Hematopoietic multipotent progenitor cell treated with erythropoietin and hydrocortisone succinate and interleukin-3 and kit ligand, for 6 days (in vitro differentiated cells): ENCODE results near the gene IFNW1.
"Not testable (repeated sequence)": the region's sequence is repeated elsewhere in the genome, so short reads cannot be mapped to it uniquely, and the experiment has no call there.

Experiments used
- DNase-seq: peaks from one replicate; pipeline ENCODE4 v3.0.0-alpha.2; 2015

IFNW1 gene

DNA sequence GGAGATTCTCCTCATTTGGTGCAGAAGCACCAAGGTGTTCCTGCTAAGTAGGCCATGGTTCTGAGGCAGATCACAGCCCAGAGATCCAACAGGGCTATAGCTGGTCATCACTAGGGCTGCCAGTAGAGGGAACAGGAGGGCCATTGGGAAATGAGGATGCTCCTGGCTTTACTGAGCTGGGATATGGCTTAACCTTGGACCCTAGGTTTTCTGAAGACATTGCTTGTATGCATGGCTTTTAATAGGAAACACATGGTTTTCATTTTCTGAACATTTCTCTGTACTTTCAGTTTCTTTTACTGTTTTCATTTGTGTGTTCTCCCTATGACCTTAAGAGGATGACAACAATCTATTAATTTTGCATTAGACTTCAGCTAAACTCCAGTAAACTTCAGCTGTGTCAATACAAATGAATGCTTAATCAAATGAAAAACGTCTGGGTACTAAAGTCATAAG lies at the start of gene IFNW1:
IFNW1 (minus strand) TSS at position 406 of the 456 bp plus-strand sequence; CDS start at position 144, 262 bp downstream.
- DNase-seq = no peak

DNA sequence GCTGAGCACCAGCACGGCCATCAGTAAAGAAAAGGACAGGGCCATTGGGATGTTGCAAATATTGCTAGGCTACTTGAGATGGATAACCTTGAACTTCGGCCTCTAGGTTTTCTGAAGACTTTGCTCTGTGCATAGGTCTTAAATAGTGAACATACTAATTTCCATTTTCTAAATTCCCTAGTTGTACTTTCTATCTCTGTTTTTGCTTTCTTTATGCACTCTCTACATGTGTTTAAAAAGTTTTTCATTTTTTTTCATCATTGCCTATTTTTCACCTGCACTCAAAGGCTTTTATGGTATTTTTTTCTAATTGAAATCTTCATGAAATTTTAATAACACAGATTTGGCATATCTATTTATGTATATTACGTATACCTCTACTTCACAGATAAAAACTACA lies 45.9 kb upstream of the IFNW1 start, which contains the start of gene IFNA4:
IFNA4 (minus strand) TSS at position 101 of the 400 bp plus-strand sequence; CDS start at position 45, 56 bp downstream.
- DNase-seq = not testable (repeated sequence)

DNA sequence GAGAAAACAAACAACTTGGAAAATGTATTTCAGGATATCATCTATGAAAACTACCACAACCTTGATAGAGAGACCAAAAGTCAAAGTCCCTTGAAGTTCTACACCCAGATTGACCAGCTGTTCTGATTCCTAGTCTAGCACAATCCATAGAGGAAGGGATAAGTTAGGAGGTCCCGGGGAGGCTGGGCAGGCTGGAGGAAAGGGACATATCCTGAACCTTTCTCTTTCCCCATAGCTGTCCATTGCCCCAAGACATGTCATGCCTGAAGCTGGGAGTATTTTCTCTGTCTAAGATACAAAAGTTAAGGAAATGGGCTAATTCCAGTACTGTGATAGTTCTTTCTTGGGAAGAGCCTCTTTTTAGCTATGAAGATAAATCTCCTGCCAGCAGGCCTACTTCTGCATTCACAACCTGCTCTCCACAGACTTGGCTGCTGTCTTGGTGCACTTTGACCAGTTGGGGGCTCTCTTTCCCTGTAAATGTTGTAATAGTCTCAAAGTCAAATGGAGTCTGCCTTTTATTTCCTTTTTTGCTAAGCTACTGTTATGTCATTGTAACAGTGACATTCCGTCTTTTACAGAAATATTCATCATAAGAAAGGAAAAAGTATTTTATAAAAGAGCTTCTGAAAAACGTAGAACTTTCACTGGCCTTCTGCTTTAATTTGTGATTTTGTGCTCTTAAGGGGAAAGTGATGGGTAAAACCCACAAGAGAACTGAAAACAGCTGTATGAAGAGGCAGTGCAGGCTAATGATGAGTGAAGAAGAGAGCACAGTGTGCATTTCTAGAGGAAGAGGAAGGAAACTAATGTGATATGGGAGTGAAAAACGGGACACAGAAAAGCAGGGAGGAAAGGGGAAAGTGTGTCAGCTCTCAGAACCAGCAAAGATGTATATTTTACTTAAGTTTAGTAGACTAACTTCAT lies 41.4 kb upstream of the IFNW1 start:
- DNase-seq = peak; percentile 62

DNA sequence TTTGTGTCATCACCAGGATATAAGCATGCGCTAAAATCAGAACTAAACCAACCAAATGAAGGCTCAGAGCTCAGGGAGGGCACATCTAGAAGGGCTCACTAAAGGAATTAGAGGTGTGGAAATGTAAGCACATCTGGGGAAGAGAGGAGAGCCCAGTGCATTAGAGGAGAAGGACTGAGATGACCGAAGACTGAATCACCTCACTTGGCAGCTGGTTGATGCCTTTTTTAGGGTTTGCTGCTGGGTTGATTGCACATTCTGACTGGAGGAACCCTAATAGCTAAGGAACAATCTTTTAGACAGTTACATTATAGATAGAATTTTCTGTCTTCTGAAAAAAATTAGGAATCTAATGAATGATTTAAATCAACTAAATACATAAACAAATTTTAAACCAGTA lies 33.0 kb upstream of the IFNW1 start:
- DNase-seq = no peak

DNA sequence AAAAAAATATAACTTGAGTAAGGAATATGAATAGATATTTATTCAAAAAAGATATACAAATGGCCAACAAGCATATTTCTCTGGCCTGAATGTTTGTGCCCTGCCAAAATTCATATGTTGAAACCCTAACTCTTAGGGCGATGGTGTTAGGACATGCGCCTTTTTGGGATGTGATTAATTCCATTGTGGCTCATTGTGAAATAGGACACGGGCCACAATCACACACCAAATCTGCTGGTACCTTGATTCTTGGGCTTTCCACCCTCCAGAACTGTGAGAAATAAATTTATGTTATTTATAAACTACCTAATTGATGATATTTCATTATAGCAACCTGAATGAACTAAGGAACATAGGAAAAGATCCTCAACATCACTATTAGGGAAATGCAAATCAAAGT lies 30.5 kb upstream of the IFNW1 start:
- DNase-seq = no peak

DNA sequence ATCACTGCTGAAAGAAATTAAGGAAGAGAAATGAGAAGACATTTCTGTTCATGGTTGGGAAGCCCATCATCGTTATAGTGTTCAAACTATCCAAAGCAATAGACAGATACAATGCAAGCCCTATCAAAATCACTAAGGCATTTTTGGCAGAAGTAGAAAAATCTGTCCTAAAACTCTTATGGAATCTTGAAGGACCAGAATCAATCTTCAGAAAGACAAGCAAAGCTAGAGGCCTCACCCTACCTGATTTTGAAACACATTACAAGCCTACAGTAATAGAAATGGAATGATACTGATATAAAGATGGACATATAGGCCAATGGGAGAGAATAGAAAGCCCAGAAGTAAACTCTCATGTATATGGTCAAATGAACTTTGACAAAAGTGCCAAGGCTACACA lies 29.7 kb upstream of the IFNW1 start:
- no peak for DNase-seq

DNA sequence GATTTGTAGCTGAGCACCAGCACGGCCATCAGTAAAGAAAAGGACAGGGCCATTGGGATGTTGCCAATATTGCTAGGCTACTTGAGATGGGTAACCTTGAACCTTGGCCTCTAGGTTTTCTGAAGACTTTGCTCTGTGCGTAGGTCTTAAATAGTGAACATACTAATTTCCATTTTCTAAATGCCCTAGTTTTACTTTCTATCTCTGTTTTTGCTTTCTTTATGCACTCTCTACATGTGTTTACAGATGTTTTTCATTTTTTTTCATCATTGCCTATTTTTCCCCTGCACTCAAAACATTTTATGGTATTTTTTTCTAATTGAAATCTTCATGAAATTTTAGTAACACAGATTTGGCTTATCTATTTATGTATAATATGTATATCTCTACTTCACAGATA lies 24.9 kb upstream of the IFNW1 start, which contains the start of gene IFNA21:
IFNA21 (minus strand) TSS at position 101 of the 400 bp plus-strand sequence; CDS start at position 53, 48 bp downstream.
- DNase-seq = not testable (repeated sequence)

DNA sequence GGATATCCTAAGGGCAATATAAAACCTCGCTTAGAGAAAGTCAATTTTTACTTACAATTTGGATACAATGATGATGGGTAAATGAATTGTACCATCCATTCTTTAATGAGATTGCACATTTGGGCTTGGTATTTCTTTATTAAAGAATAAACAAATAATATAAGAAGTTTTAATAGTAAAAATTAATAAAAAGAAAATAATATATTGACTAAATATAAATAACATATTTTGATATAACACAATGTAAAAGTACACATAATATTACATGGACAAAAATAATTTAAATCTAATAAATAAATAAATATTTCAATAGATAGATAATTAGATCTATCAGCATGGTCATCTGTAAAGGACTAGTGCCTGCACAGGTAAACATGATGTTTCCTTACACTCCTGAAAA lies 23.9 kb upstream of the IFNW1 start:
- DNase-seq = no peak

DNA sequence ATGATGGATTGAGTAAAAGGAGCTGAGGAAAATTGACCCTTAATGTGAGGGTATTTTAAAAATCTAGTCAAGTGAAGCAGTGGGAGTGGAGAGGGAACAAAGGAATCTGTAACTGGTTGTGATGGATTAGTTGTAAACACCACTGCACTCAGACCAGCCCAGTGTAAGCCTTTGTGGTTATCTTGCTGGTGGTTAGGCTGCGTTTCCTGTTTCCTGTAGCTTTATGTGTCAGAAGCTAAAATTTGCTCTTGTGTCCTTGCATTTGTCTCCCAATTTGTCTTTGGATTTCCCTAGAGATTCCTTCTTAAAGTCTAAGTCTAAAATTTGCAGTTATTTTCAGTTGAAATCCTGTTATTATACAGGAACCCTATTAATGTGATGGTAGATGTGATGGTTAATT lies 18.5 kb upstream of the IFNW1 start:
- DNase-seq = peak; percentile 64

DNA sequence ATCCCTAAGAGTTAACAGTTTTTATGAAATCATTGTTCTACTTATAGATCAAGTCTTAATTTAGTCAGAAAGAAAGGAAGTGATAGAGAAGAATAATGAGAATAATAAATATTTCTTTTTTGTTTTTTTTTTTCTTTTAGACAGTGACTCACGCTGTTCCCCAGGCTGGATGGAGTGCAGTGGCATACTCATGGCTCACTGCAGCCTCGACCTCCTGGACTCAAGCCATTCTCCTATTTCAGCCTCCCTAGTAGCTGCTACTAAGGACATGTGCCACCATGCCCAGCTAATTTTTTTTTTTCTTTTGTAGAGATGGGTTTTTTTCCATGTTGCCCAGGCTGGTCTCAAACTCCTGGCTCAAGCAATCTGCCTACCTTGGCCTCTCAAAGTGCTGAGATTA lies 13.9 kb upstream of the IFNW1 start:
- DNase-seq = no peak

DNA sequence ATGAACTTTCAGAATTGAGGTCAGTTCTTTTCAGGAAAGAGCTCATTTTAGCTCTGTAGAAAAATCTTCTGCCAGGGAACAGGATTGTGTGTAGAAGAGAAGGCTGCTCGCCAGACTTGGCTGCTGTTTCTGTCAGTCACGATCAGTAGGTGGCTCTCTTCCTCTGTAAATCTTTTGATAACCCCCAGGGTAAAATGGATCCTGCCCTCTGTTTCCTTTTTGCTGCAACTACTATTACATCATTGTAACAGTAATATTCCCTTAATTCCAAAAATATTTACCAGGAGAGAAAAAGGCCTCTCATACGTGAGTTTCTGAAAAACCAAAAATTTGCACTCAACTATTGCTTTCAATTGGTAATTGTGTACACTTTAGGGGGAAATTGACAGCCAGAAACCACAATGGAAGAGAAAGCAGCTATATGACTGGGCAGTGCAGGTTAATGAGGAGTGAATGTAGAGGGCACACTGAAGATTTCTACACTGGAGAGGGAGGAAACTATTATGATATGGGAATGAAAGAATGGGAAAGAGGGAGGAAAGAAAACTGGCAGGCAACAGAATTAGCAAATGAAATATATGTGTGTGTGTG lies 12.5 kb upstream of the IFNW1 start:
- DNase-seq = peak; percentile 78

DNA sequence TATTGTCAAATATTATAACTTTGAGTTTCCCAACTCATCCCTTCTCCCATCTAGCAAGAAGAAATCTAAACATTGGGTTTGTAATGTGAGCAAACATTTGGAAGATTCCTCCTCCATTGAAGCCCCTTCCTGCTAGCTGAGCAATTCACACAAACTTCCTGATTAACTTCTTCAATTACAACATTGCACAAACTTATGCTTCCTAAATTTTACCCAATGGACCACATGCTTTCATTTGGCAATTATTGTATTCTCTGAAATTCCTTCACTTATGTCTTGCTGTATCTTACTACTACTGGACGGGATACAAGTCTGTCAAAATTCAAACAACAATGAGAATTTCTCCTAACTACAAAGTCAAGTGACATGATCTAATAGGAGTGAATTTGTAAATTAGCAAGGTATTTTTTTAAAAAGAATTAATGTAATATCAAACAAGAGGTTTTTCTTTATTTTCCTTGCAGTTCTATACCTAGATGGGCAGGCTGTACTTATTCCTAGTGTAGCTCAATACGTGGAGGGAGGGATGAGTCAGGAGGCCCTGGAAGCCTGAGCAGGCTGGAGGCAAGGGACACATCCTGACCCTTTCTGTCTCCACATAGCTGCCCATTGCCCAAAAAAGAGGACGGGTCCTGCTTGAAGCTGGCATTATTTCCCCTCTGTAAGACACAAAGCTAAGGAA lies 11.8 kb upstream of the IFNW1 start:
- no peak for DNase-seq

DNA sequence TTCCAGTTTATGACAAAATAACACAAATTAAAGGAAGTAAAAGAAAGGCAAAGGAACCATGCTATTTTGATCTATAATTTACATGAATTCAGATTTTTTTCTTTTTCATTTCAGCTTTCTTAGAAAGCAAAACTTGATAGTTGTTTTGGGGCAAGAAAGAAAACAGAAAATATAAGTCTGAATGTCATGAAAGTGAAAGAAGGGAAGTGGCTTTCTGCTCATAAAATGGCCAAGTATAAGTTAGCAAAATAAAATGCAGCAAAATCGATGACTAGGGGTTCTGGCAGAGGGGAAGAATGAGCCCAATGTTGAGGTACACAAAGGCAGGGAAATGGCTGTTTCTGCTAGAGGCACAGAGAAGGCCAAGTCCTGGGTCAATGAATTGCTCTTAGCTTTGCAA lies 3.0 kb upstream of the IFNW1 start:
- DNase-seq = no peak

DNA sequence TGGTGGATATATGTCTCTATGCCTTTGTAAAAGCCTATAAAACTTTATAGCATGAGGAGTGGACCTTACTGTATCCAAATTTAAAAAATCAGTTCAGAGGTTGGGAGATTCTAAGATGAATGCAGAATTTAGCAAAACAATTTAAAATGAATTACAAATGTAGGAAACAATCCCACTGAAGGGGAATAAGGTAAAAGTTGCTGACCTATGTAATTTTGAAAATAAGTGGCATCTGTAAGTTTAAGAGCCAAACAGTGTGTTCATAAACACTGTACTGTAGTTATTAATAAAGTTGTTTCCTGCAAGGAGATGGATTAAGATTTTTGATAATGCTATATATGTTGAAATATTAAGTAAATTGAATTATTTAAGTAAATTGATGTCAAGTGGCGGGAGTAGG lies 4.6 kb downstream of the IFNW1 start:
- no peak for DNase-seq

DNA sequence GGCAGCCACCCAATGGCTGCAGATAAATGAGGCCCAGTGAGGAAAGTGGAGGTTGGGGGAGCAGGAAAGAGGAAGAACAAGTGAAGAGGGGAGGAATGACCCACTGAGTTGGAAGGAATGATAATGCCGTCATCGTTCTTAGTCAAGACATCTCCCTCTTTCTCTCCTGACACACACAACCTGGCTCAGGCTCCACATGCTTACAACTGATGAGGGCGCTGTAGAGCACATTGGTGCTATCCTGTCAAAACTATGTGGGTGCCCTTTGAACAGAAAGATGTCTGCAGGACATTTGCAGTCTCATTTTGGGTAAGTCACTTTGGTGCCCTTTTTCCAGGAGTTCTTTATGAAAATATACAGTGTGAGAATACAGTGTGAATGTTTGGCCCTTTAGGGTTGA lies 5.9 kb downstream of the IFNW1 start:
- DNase-seq = no peak

DNA sequence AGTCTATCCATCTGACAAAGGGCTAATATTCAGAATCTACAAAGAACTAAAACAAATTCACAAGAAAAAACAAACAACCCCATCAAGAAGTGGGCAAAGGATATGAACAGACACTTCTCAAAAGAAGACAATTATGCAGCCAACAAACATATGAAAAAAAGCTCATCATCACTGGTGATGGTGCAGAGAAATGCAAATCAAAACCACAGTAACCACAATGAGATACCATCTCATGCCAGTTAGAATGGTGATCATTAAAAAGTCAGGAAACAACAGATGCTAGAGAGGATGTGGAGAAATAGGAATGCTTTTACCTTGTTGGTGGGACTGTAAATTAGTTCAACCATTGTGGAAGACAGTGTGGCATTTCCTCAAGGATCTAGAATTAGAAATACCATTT lies 13.4 kb downstream of the IFNW1 start:
- DNase-seq = peak; percentile 10

DNA sequence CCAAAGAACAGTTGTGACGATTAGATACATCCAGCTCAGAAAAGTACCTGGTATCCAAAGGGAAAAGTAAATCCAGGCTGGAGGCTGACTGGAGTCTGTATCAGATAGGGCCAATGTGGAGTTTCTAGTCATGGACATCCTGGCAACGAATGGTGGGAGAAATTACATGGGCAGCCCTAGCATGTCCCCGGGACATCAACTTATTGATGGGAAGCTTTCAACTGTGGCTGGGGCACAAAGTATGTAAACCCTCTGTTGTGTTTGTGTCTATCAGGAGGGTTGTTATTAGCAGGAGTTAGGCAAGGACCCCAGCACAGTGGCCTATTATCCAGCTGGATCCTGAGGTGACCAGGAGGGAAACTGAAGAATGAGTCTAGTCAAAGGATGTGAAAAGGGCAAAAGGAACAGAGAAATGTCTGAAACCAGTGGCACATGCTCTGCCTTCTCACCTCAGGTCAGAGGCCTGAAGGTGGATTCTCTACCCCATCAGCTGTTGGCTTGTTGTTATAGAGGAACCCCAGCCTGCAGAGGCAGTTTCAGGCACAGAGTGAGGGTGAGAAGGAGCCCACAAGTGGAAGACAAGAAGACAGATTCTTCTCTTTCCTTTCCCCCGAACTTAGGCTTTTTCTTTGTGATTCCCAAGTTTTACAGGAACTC lies 19.9 kb downstream of the IFNW1 start:
- no peak for DNase-seq

DNA sequence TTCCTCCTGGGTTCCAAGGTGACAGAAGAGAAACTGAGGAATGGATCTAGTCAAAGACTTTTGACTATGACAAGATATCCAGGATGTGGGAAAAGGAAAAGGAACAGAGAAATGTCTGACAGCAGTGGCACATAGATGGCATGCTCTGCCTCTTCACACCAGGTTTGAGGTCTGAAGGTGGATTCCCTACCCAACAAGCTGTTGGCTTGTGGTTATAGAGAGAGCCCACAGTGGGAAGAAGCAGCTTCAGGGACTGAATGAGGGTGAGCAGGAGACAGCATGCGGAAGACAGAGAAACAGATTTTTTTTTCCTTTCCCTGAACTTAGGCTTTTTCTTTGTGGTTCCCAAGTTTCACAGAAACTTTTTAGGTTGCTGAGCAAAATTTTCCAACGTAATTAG lies 20.6 kb downstream of the IFNW1 start:
- DNase-seq = no peak

DNA sequence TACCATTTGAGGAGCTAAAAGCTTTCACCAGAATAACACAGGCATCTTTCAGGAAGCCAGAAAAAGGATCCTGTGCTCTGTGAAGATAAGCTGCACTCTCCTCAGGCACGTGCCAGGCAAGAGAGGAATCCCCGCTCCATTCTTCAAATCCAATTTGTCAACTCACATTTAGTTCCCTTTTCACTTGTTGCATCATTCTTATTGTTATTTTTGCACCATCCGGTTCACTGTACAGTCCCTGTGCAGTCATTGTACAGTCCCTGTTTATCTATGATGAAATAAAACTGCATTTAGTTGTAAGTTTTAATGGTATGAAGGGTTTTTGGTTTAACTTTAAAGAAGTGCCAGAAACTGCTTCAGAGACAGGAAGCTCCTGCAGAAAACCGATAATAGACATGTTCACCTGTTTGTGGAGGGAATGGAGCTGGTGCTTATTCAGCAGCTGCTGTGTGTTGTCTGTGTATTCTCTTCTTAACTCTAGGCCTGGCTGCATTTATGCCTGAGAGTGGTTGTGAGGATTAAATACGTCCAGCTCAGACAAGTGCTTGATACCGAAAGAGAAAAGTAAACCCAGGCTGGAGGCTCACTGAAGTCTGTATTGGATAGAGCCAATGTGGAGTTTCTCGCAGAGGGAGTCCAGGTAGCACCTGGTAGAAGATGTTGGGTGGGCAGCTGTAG lies 22.4 kb downstream of the IFNW1 start:
- DNase-seq = peak; percentile 77

DNA sequence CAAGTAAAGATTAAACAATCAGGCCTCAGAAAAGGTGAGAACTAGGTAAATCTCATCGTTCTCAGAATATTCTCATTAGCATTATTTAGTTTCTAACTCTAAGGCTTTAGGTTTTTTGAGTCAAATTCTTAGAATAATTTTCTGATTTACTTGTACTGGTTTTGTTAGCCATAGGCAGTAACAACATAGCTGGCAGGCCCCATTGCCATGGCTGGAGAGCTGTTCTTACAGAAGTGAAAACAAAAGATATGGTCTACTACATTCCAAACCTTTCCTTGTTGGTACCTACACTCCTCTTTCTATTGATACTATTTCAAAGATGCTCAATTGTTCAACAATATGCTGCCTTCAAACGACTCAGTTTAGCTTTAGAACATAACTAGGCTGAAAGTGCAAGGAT lies 27.3 kb downstream of the IFNW1 start:
- DNase-seq = no peak

DNA sequence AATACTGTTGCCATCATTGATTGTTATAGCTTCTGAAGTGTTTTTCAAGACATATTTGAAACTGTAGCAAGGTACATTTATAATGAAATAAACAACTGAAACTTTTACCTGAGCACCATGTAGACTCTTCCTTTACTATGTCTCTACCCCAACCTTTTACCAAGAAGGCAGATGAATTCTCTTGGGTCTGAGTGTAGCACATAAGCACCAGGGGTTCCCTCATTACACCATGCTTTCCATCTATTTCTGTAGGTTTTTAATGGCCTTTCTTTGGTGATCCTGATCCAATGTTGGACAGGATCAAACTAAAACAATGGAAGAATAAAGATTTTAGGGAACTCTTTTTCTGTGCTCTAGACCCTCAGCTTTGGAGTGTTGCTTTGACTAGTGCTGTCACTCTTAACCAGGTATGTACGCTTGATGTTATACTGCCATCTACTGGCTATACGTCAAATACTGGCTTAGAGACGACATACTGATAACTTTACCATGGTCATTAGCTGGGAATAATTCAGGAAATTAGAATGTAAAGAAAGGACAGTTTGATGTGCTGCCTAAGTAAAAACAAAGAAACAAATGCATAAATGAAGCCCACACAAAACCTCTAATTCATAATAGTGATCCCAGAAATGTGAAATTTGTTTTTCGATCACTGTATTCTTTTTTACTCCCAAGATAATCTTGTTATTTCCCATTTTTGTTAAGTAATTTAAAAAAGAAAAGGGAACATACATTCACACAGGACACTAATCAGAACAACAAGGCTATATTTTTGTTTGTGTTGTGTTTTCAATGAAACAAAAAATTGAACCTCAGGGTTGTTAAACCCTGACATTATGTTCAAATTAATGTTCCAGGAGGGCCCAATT lies 30.7 kb downstream of the IFNW1 start:
- DNase-seq = peak; percentile 92
